HG03196 (cell line): Measurements from ENCODE around the gene BICC1.

ENCODE experiments used
- ATAC-seq: cut with Tn5 transposase; IDR thresholded peaks from one replicate; pipeline ENCODE4 v1.9.1; 2021; ENCODE audit not compliant: unreplicated experiment

Gene BICC1

GRCh38 chr10:58773944-58774343 is 261.3 kb downstream of the BICC1 start:
- ATAC-seq: no peak

GRCh38 chr10:58775960-58776567 is 263.4 kb downstream of the BICC1 start:
- ATAC-seq: no peak

- ATAC-seq: no peak
These were observed 264.1 kb downstream of the BICC1 start for GRCh38 chr10:58776568-58777318.

- no peak for ATAC-seq
These were observed 266.3 kb downstream of the BICC1 start for GRCh38 chr10:58778966-58779365.

GRCh38 chr10:58779594-58779993 is 266.9 kb downstream of the BICC1 start:
- ATAC-seq: no peak

- ATAC-seq: no peak
These were observed 267.8 kb downstream of the BICC1 start for GRCh38 chr10:58780476-58780875.

- no peak for ATAC-seq
These were observed 269.3 kb downstream of the BICC1 start for GRCh38 chr10:58781873-58782488.

- no peak for ATAC-seq
These were observed 270.5 kb downstream of the BICC1 start for GRCh38 chr10:58782876-58783851.

GRCh38 chr10:58784361-58784760 is 271.7 kb downstream of the BICC1 start:
- ATAC-seq: no peak

- ATAC-seq: no peak
These were observed 272.7 kb downstream of the BICC1 start for GRCh38 chr10:58785354-58785753.

- no peak for ATAC-seq
These were observed 278.5 kb downstream of the BICC1 start for GRCh38 chr10:58791137-58791536.

- ATAC-seq: no peak
These were observed 282.9 kb downstream of the BICC1 start for GRCh38 chr10:58795560-58795959.

- ATAC-seq: no peak
These were observed 283.6 kb downstream of the BICC1 start for GRCh38 chr10:58796242-58796641.

GRCh38 chr10:58796824-58797223 is 284.2 kb downstream of the BICC1 start:
- no peak for ATAC-seq

GRCh38 chr10:58797356-58797755 is 284.7 kb downstream of the BICC1 start:
- no peak for ATAC-seq

- no peak for ATAC-seq
These were observed 289.4 kb downstream of the BICC1 start for GRCh38 chr10:58802047-58802446.

- no peak for ATAC-seq
These were observed 293.7 kb downstream of the BICC1 start for GRCh38 chr10:58806323-58806722.

- no peak for ATAC-seq
These were observed 294.4 kb downstream of the BICC1 start for GRCh38 chr10:58806970-58807628.

- ATAC-seq: no peak
These were observed 295.0 kb downstream of the BICC1 start for GRCh38 chr10:58807629-58808022.

- no peak for ATAC-seq
These were observed 298.1 kb downstream of the BICC1 start for GRCh38 chr10:58810751-58811150.

- ATAC-seq: no peak
These were observed 300.9 kb downstream of the BICC1 start for GRCh38 chr10:58813573-58813972.
